Colonic mucosa (tissue), 4 donors: ENCODE data around the gene PSMB2. TPM values are rescaled to one million over a fixed set of nuclear protein-coding genes. Genes with fewer than 3 reads are reported as not detected.

Source experiments
- DNase-seq: peaks from one replicate; pipeline ENCODE4 v3.0.0-alpha.2; 2020
- H3K27ac ChIP-seq: fragments of 200-600 bp; one replicate; pipeline ENCODE4 v1.8.0; 2021
- H3K27me3 ChIP-seq: fragments of 200-600 bp; one replicate; pipeline ENCODE4 v1.8.0; 2021
- H3K36me3 ChIP-seq: fragments of 200-600 bp; one replicate; pipeline ENCODE4 v1.8.0; 2021
- H3K4me1 ChIP-seq: fragments of 200-600 bp; one replicate; pipeline ENCODE4 v1.8.0; 2021; ENCODE audit warnings: mild to moderate bottlenecking
- H3K4me3 ChIP-seq: fragments of 200-600 bp; one replicate; pipeline ENCODE4 v1.8.0; 2021
- H3K9ac ChIP-seq, 2 donors: one replicate each; pipeline ENCODE4 v1.7.0; 2013; ENCODE audit warnings: control low read depth in 2 of 2, low read depth in 2 of 2, low read length in 2 of 2
- H3K9me3 ChIP-seq: fragments of 200-600 bp; one replicate; pipeline ENCODE4 v1.8.0; 2021
- intact Hi-C: fragments of 100-400 bp; cut with DNase I; formaldehyde crosslinking; loops from one replicate; pipeline ENCODE4 v1.14.1; 2022
- total RNA-seq, 2 donors: library from RNA; stranded (reverse); fragmentation: NEBNext Ultra II Directional in 1 of 2; extraction: Animal tissue kit (Norgen Biotek cat#: 25700) in 1 of 2; gene quantifications; one replicate each; pipeline ENCODE4 v1.2.1, GENCODE V29; 2021
- TF ChIP-seq, protein P1 (sequence below): fragments of 200-600 bp; IDR thresholded peaks from one replicate; pipeline ENCODE4 v1.8.0; 2022; ENCODE audit warnings: antibody characterized with exemption, mild to moderate bottlenecking
- donor health status: healthy.
- donor health status: DM: no; HTN: no; CAD: no.
- donor health status: DM: no; HTN: no; CAD: no.

Gene PSMB2
- total RNA-seq, 2 donors from 2014 or later = 48.4 to 73.9 TPM

DNA sequence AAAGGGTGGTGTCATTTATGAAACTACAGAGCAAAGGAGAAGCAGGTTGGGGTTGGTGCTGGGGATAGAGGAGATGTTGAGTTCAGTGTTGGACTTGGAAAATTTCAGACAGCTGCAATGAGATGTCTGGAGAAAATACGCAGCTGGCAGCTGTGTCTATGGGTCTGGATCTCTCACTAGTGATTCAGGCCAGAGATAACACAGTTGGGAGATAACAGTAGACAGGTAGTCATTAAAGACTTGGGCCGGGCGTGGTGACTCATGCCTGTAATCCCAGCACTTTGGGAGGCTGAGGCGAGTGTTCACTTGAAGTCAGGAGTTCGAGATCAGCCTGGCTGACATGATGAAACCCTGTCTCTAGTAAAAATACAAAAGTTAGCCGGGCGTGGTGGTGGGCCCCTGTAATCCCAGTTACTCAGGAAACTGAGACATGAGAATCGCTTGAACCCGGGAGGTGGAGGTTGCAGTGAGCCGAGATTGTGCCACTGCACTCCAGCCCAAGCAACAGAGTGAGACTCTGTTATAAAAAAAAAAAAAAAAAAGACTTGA, 70.7 kb downstream of the PSMB2 start:
- DNase-seq = no peak
- H3K4me1 ChIP-seq = peaks cover 7% of the 10 kb centered on the region
- TF ChIP-seq, protein P1, sequence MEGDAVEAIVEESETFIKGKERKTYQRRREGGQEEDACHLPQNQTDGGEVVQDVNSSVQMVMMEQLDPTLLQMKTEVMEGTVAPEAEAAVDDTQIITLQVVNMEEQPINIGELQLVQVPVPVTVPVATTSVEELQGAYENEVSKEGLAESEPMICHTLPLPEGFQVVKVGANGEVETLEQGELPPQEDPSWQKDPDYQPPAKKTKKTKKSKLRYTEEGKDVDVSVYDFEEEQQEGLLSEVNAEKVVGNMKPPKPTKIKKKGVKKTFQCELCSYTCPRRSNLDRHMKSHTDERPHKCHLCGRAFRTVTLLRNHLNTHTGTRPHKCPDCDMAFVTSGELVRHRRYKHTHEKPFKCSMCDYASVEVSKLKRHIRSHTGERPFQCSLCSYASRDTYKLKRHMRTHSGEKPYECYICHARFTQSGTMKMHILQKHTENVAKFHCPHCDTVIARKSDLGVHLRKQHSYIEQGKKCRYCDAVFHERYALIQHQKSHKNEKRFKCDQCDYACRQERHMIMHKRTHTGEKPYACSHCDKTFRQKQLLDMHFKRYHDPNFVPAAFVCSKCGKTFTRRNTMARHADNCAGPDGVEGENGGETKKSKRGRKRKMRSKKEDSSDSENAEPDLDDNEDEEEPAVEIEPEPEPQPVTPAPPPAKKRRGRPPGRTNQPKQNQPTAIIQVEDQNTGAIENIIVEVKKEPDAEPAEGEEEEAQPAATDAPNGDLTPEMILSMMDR = no peak
- intact Hi-C loops = no loop called here
- H3K27ac ChIP-seq = no peak overlapping the region
- no peak overlapping the region for H3K9ac ChIP-seq
- H3K27me3 ChIP-seq = peaks cover 28% of the 10 kb centered on the region
- no peaks in the 10 kb centered on the region for H3K9me3 ChIP-seq
- H3K4me3 ChIP-seq = no peak overlapping the region
- no peaks in the 10 kb centered on the region for H3K36me3 ChIP-seq

DNA sequence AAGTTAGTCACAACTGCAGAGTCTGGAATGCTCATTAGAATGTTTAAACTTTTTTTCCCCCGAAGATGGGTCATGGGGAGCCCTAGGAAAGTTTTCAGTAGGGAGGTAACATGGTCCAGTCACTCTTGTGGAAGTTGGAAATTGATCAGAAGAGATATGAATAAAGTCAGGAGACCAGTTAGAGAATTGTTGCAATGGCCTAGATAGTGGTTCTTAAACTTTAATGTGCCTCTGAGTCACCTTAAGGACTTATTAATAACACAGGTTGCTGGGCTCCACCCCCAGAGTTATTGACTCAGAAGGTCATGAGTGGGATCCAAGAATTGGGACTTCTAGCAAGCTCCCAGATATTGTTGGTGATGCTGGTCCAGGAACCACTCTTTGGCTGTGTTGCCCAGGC, 71.4 kb downstream of the PSMB2 start:
- no peaks in the 10 kb centered on the region for H3K36me3 ChIP-seq
- no peak overlapping the region for H3K4me3 ChIP-seq
- H3K9me3 ChIP-seq = no peaks in the 10 kb centered on the region
- peaks cover 28% of the 10 kb centered on the region for H3K27me3 ChIP-seq
- H3K27ac ChIP-seq = no peak overlapping the region
- H3K9ac ChIP-seq = no peak overlapping the region
- peaks cover 4% of the 10 kb centered on the region for H3K4me1 ChIP-seq
- no peak for DNase-seq
- TF ChIP-seq, protein P1 = no peak
- intact Hi-C loops = loop anchor here (2.0 to 5.0 kb wide), 2 partner anchors 147 to 202 kb away; no protein-coding TSS in a partner anchor

DNA sequence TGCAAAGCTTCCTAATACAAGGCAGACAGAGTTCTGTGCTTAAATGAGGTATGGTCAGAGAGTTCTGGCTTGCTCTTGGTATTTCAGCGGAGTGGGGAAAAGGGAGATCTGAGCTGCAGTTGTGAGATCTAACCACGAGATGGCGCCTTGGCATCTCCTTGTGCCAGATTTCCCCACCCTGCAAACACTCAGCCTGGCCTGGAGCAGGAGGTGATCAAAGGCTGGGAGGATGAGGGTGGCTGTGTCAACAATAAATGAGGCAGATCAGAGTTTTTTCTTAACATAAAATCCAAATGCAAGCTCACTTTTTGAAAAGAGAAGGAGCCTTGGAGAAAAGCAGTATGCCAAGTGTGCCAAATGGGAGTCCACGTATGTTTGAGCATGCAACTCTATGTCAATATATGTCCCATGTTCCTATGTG, 72.3 kb downstream of the PSMB2 start:
- DNase-seq = peak; percentile 69
- peaks cover 21% of the 10 kb centered on the region for H3K27me3 ChIP-seq
- no peak overlapping the region for H3K4me3 ChIP-seq
- TF ChIP-seq, protein P1 = peak; percentile 81
- H3K4me1 ChIP-seq = peaks cover 4% of the 10 kb centered on the region
- no peaks in the 10 kb centered on the region for H3K9me3 ChIP-seq
- intact Hi-C loops = loop anchor here (2.0 to 5.0 kb wide), 2 partner anchors 148 to 203 kb away; no protein-coding TSS in a partner anchor
- H3K27ac ChIP-seq = no peak overlapping the region
- no peaks in the 10 kb centered on the region for H3K36me3 ChIP-seq
- H3K9ac ChIP-seq = no peak overlapping the region

DNA sequence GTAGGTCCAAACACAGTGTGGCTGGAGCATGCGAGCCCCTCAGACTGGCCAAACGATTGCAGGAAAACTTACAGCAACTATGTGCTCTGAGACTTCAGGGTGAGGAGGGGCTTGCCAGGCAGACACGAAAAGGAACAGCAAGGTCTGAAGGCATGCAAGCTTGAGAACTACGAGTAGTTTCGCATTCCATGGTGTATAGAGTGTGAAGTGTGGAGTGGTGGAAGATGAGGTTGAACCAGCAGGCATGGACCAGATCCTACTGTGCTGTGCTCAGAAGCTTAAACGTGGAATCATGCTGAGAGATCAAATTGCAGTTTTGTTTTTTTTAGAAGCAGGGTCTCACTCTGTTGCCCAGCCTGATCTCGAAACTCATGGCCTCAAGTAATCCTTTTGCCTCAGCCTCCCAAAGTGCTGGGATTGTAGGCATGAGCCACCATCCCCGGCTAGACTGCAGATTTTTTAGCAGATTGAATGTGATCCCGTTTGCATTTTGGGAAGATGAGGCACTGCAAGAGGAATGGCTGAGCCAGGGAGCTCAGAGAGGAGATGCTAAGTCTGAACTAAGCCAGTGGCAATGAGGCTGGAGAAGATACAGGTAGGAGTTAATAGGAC, 73.3 kb downstream of the PSMB2 start:
- H3K27ac ChIP-seq = no peak overlapping the region

DNA sequence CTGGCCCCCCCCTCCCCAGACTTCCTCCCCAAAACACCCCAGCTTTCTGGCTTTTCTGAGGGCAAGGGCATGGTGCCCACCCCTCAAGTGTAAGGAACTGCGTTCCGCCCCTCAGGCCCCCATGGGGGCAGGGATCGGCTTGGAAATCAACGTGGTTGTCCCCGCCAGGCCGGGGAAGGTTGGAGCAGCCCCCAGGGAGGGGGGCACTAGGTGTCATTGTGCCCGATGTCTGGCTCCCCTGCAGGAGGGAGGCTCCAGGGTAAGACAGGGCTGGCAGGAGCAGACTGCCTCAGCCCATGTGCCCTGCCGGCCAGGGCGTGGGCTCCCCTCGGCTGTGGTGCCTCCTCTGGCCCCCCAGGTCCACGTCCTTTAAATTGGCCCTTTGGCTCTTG, 75.6 kb downstream of the PSMB2 start:
- Histone ChIP-seq H3K4me3 (no peak overlapping the region), H3K9ac (no peak overlapping the region), H3K36me3 (no peaks in the 10 kb centered on the region), H3K4me1 (no peaks in the 10 kb centered on the region), H3K27me3 (no peaks in the 10 kb centered on the region), H3K9me3 (no peaks in the 10 kb centered on the region), H3K27ac (no peak overlapping the region)
- TF ChIP-seq, protein P1 = no peak
- intact Hi-C loops = loop anchor here (5.0 kb wide), 1 partner anchor 207 kb away; no protein-coding TSS in a partner anchor
- DNase-seq = no peak

More for the DNA sequence above, 73.3 kb downstream of the PSMB2 start:
- H3K27me3 ChIP-seq = peaks cover 12% of the 10 kb centered on the region
- H3K9me3 ChIP-seq = no peaks in the 10 kb centered on the region
- no peak overlapping the region for H3K4me3 ChIP-seq
- TF ChIP-seq, protein P1 = no peak
- H3K4me1 ChIP-seq = no peaks in the 10 kb centered on the region
- no peak overlapping the region for H3K9ac ChIP-seq
- intact Hi-C loops = loop anchor here (2.0 to 5.0 kb wide), 2 partner anchors 149 to 204 kb away; no protein-coding TSS in a partner anchor
- H3K36me3 ChIP-seq = no peaks in the 10 kb centered on the region
- DNase-seq = no peak
